NCI-H146 (cell line): Measurements from ENCODE around the gene TIMM13.

ENCODE experiments used
- DNase-seq: peaks from one replicate; lab custom pipeline; 2025; lab: John Stamatoyannopoulos, UW

TIMM13 gene

GRCh38 chr19:2454962-2455850, 27.8 kb upstream of the TIMM13 start:
- no peak for DNase-seq

- DNase-seq: no peak
Observed at GRCh38 chr19:2454199-2454961, 27.0 kb upstream of the TIMM13 start.

- DNase-seq: no peak
Observed at GRCh38 chr19:2453431-2454025, 26.1 kb upstream of the TIMM13 start.

GRCh38 chr19:2451741-2452140, 24.4 kb upstream of the TIMM13 start:
- no peak for DNase-seq

- DNase-seq: no peak
Observed at GRCh38 chr19:2451138-2451537, 23.8 kb upstream of the TIMM13 start.

GRCh38 chr19:2449019-2449418, 21.6 kb upstream of the TIMM13 start:
- no peak for DNase-seq

- DNase-seq: no peak
Observed at GRCh38 chr19:2446381-2446780, 19.0 kb upstream of the TIMM13 start.

- no peak for DNase-seq
Observed at GRCh38 chr19:2444251-2445002, 17.0 kb upstream of the TIMM13 start.

GRCh38 chr19:2443785-2444182, 16.4 kb upstream of the TIMM13 start:
- DNase-seq: no peak

- DNase-seq: no peak
Observed at GRCh38 chr19:2443116-2443784, 15.9 kb upstream of the TIMM13 start.

- no peak for DNase-seq
Observed at GRCh38 chr19:2441096-2441752, 13.8 kb upstream of the TIMM13 start.

GRCh38 chr19:2440515-2440914, 13.1 kb upstream of the TIMM13 start:
- no peak for DNase-seq

GRCh38 chr19:2438178-2438577, 10.8 kb upstream of the TIMM13 start:
- DNase-seq: no peak

GRCh38 chr19:2436926-2437325, 9.5 kb upstream of the TIMM13 start:
- no peak for DNase-seq

- DNase-seq: no peak
Observed at GRCh38 chr19:2436384-2436783, 9.0 kb upstream of the TIMM13 start.

GRCh38 chr19:2434721-2435265, 7.4 kb upstream of the TIMM13 start:
- no peak for DNase-seq

GRCh38 chr19:2434267-2434666, 6.9 kb upstream of the TIMM13 start:
- DNase-seq: no peak

- no peak for DNase-seq
Observed at GRCh38 chr19:2433854-2434253, 6.5 kb upstream of the TIMM13 start.

GRCh38 chr19:2432131-2432848, 4.9 kb upstream of the TIMM13 start:
- no peak for DNase-seq
